Measurements from ENCODE around the gene APLF. TPM values are rescaled to one million over a fixed set of nuclear protein-coding genes. Genes with fewer than 3 reads are reported as not detected.

The APLF gene
- total RNA-seq, 2 donors from 2014 or later = 8.7 to 9.7 TPM

DNA sequence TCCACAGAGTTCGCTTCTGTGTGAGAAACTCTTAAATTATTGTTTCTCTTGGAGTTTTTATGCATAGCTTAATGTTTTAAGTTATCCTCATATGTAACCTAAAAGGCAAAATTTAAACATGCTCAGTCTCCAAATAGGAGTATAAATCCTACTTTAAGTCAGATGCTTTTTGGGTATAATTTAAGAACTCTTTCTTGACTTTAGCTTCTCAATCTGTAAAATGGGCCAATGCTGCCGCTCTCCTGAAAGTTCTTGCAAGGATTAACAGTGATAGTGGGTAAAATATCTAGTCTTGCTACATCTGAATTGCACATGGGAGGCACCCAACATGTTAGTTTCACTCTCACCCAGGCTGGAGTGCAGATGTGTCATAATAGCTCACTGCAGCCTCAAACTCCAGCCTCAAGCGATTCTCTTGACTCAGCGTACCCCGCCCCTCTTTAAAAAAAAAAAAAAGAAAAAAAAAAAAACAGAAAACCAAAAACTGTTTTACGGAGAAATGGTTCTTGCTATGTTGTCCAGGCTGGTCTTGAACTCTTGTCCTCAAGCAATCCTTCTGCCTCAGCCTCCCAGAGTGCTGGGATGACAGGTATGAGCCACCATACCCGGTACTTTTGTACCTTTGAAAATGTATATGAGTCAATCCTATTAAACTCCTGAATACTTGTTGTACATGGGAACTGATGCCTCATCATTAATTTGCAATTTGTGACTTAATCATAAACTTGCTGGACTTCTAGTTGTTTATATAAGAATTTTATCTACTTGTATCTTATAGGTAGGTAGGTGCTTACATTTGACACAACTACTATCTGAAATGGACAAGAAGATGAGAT lies 2.1 kb upstream of the APLF start:
- H3K9me3 ChIP-seq (ENCODE audit: control insufficient read depth, low read length) = no peaks in the 10 kb centered on the region
- no peaks in the 10 kb centered on the region for H3K27me3 ChIP-seq (ENCODE audit: control insufficient read depth, insufficient read depth, low read length, poor library complexity, severe bottlenecking)
- no peak overlapping the region for H3K9ac ChIP-seq (ENCODE audit: extremely low read depth, low read length, poor library complexity, severe bottlenecking)
- 95 to 97% methylated on average over 4 to 7 of the region's 7 CpGs for WGBS, 2 experiments (ENCODE audit: insufficient coverage in 1 of 2, insufficient read length in 1 of 2)
- H3K27ac ChIP-seq (ENCODE audit: low read depth, low read length) = no peak overlapping the region
- Mint-ChIP-seq H3K4me3 (no peak overlapping the region), H3K36me3 (ENCODE audit: low read depth) (no peaks in the 10 kb centered on the region), H3K27me3 (ENCODE audit: insufficient read depth) (no peaks in the 10 kb centered on the region), H3K9me3 (no peaks in the 10 kb centered on the region), H3K27ac (no peak overlapping the region), H3K4me1 (peaks cover 18% of the 10 kb centered on the region)
- TF ChIP-seq CTCF (conservative IDR thresholded peaks at IDR 0.05) = no peak
- no peak for DNase-seq
- H3K36me3 ChIP-seq (ENCODE audit: control insufficient read depth, insufficient read depth, low read length) = no peaks in the 10 kb centered on the region
- H3K4me1 ChIP-seq (ENCODE audit: control insufficient read depth, insufficient read depth, low read length) = peaks cover 3% of the 10 kb centered on the region
- H3K4me3 ChIP-seq (ENCODE audit: low read length) = peak overlapping the region; percentile 96

DNA sequence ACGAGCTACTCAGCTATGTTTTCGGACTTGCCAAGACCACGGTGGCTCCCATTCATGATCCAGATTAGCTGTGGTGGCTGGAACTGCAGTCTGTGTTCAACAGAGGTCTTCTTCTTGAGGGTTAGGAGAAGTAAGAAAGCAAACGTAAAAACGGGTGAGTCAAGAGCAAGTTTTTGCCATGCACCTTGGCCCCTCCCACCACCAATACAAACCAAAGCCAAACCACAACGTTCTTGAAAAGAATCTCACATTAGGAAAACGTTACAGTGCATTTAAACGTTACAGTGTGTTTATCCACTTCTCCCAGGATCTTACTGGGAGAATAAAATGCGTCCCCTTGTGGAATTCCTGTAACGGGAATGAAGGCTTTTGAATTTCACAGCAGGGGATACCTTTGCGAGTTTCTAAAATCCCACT lies 1.0 kb upstream of the APLF start:
- Mint-ChIP-seq H3K27ac (peak overlapping the region; percentile 93), H3K9me3 (no peaks in the 10 kb centered on the region), H3K4me3 (peak overlapping the region; percentile 97), H3K27me3 (ENCODE audit: insufficient read depth) (no peaks in the 10 kb centered on the region), H3K4me1 (peaks cover 27% of the 10 kb centered on the region), H3K36me3 (ENCODE audit: low read depth) (no peaks in the 10 kb centered on the region)
- H3K4me3 ChIP-seq (ENCODE audit: low read length) = peak overlapping the region; percentile 96
- no peak overlapping the region for H3K27ac ChIP-seq (ENCODE audit: low read depth, low read length)
- H3K4me1 ChIP-seq (ENCODE audit: control insufficient read depth, insufficient read depth, low read length) = peaks cover 6% of the 10 kb centered on the region
- H3K9me3 ChIP-seq (ENCODE audit: control insufficient read depth, low read length) = no peaks in the 10 kb centered on the region
- DNase-seq = peak; percentile 57
- peak; percentile 22 for TF ChIP-seq CTCF (conservative IDR thresholded peaks at IDR 0.05)
- WGBS, 2 experiments (ENCODE audit: insufficient coverage in 1 of 2, insufficient read length in 1 of 2) = 0 to 26% methylated on average over 6 to 11 of the region's 11 CpGs
- no peaks in the 10 kb centered on the region for H3K27me3 ChIP-seq (ENCODE audit: control insufficient read depth, insufficient read depth, low read length, poor library complexity, severe bottlenecking)
- peak overlapping the region; percentile 63 for H3K9ac ChIP-seq (ENCODE audit: extremely low read depth, low read length, poor library complexity, severe bottlenecking)
- H3K36me3 ChIP-seq (ENCODE audit: control insufficient read depth, insufficient read depth, low read length) = no peaks in the 10 kb centered on the region

GRCh38 chr2:68466778-68467076 lies 658 bp upstream of the APLF start:
- peak overlapping the region; percentile 97 for H3K4me3 Mint-ChIP-seq
- no peak for TF ChIP-seq CTCF (conservative IDR thresholded peaks at IDR 0.05)

More at GRCh38 chr2:68466778-68467076, 658 bp upstream of the APLF start:
- no peaks in the 10 kb centered on the region for H3K27me3 Mint-ChIP-seq (ENCODE audit: insufficient read depth)
- H3K36me3 ChIP-seq (ENCODE audit: control insufficient read depth, insufficient read depth, low read length) = no peaks in the 10 kb centered on the region
- no peaks in the 10 kb centered on the region for H3K9me3 ChIP-seq (ENCODE audit: control insufficient read depth, low read length)
- H3K4me1 Mint-ChIP-seq = peaks cover 29% of the 10 kb centered on the region
- peak overlapping the region; percentile 93 for H3K27ac Mint-ChIP-seq
- H3K9me3 Mint-ChIP-seq = no peaks in the 10 kb centered on the region
- H3K27me3 ChIP-seq (ENCODE audit: control insufficient read depth, insufficient read depth, low read length, poor library complexity, severe bottlenecking) = no peaks in the 10 kb centered on the region
- H3K27ac ChIP-seq (ENCODE audit: low read depth, low read length) = no peak overlapping the region
- no peak for DNase-seq
- peak overlapping the region; percentile 63 for H3K9ac ChIP-seq (ENCODE audit: extremely low read depth, low read length, poor library complexity, severe bottlenecking)
- H3K4me3 ChIP-seq (ENCODE audit: low read length) = peak overlapping the region; percentile 96
- peaks cover 6% of the 10 kb centered on the region for H3K4me1 ChIP-seq (ENCODE audit: control insufficient read depth, insufficient read depth, low read length)
- no peaks in the 10 kb centered on the region for H3K36me3 Mint-ChIP-seq (ENCODE audit: low read depth)
- WGBS, 2 experiments (ENCODE audit: insufficient coverage in 1 of 2, insufficient read length in 1 of 2) = 0 to 1% methylated on average over 3 to 18 of the region's 18 CpGs

All from endodermal cell (in vitro differentiated cells).